Urinary bladder (tissue), 4 donors: ENCODE data around the gene BCAS3. TPM values are rescaled to one million over a fixed set of nuclear protein-coding genes. Genes with fewer than 3 reads are reported as not detected.
"Not testable (repeated sequence)": the region's sequence is repeated elsewhere in the genome, so short reads cannot be mapped to it uniquely, and the experiment has no call there.

Source experiments
- DNase-seq: peaks from one replicate; pipeline ENCODE4 v3.0.0-alpha.2; 2015; ENCODE audit errors: extremely low spot score
- H3K27ac ChIP-seq: one replicate; pipeline ENCODE4 v1.5.1; 2013; ENCODE audit warnings: low read depth, mild to moderate bottlenecking, moderate library complexity
- H3K36me3 ChIP-seq: one replicate; pipeline ENCODE4 v1.6.1; 2013; ENCODE audit warnings: mild to moderate bottlenecking, moderate library complexity; ENCODE audit not compliant: insufficient read depth
- H3K4me1 ChIP-seq: one replicate; pipeline ENCODE4 v1.6.1; 2013; ENCODE audit warnings: mild to moderate bottlenecking, moderate library complexity; ENCODE audit not compliant: insufficient read depth
- H3K4me3 ChIP-seq: one replicate; pipeline ENCODE4 v1.5.1; 2013; ENCODE audit warnings: low read depth, low read length
- WGBS: extraction: QIAGEN DNeasy Blood & Tissue Kit; methylation state at CpG from one replicate; pipeline ENCODE4 v1.1.7; 2013; 5-methylcytosine and 5-hydroxymethylcytosine counted together
- polyA plus RNA-seq: library from polyadenylated mRNA; stranded (reverse); fragments of 200-250 nt; gene quantifications from one replicate; pipeline ENCODE4 v1.2.3, GENCODE V29; 2013
- total RNA-seq: library from RNA; depleted of rRNA; stranded (reverse); fragments of >200 nt; gene quantifications from one replicate; pipeline ENCODE4 v1.2.3, GENCODE V29; 2014
- donor health status: healthy with polysubstance abuse.
- donor health status: healthy.

Gene BCAS3
- total and polyA plus RNA-seq, 2 donors: 17.6 to 72.4 TPM

DNA sequence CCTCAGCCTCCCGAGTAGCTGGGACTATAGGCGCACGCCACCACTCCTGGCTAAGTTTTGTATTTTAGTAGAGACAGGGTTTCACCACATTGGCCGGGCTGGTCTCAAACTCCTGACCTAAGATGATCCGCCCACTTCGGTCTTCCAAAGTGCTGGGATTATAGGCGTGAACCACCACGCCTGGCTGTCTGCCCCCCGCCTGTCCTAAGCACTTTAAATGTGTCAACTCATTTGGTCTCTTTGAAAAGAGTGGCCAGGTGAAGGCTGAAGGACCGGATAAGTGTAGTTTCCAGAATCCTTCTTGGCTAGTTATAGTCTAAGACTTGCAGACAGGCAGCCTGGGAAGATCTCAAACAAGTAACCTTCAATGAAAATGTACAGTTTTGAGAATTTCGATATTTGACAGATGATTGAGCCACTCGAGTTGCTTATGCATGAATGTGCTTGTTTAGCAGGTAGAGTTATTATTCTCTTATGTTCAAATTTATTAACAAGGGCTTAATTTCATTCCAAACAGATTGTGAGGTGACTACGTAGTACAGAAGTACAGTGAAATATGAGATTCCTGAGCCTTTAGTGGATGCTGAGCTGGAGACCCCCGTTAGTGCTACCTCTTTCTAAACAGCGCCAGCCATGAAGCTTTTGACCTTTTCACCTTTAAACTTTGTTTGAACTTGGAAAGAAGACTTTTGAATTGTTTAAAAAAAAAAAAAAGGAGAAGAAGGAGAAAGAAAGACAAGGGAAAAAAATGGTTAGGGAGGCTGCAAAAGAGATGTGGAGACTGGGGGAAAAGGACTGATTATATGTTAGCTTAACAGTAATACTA, 557.6 kb downstream of the BCAS3 start:
- WGBS: 64% methylated on average over 15 of the region's 15 CpGs
- Histone ChIP-seq H3K36me3 (no peaks in the 10 kb centered on the region), H3K4me3 (no peak overlapping the region), H3K27ac (no peak overlapping the region), H3K4me1 (no peaks in the 10 kb centered on the region)
- DNase-seq: no peak

DNA sequence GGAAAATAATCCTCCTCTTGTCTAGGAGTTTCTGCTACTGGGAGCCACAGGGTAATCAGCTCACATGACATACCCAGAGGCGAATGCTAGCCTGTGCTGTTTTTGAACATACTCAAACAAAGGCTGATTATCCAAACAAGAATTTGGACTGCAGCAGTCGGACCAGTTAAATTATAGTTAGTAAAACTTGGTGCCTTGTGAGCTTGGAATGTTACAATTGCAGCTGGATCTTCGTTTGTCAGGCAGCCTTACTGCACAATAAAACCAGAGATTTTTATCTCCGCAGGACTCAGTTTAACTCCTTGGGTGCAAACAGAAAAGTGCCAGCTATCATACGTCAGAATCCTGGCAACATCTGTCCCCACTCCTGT, 558.2 kb downstream of the BCAS3 start:
- no peak for DNase-seq

GRCh38 chr17:61237275-61237674, 559.6 kb downstream of the BCAS3 start:
- no peak overlapping the region for H3K27ac ChIP-seq
- DNase-seq: no peak
- no peaks in the 10 kb centered on the region for H3K4me1 ChIP-seq
- no peaks in the 10 kb centered on the region for H3K36me3 ChIP-seq
- H3K4me3 ChIP-seq: no peak overlapping the region
- 98% methylated on average over 7 of the region's 7 CpGs for WGBS

More for the DNA sequence above, 558.2 kb downstream of the BCAS3 start:
- Histone ChIP-seq H3K27ac (no peak overlapping the region), H3K36me3 (no peaks in the 10 kb centered on the region), H3K4me3 (no peak overlapping the region), H3K4me1 (no peaks in the 10 kb centered on the region)
- WGBS: 18% methylated on average over 5 of the region's 5 CpGs

- Histone ChIP-seq H3K4me3 (no peak overlapping the region), H3K27ac (no peak overlapping the region), H3K36me3 (no peaks in the 10 kb centered on the region), H3K4me1 (no peaks in the 10 kb centered on the region)
- WGBS: 70% methylated on average over 6 of the region's 6 CpGs
- no peak for DNase-seq
Measured at GRCh38 chr17:61238455-61238933, 560.8 kb downstream of the BCAS3 start.

- no peak for DNase-seq
- WGBS: 43% methylated on average over 2 of the region's 2 CpGs
- H3K4me1 ChIP-seq: no peaks in the 10 kb centered on the region
- no peak overlapping the region for H3K4me3 ChIP-seq
- H3K27ac ChIP-seq: no peak overlapping the region
- no peaks in the 10 kb centered on the region for H3K36me3 ChIP-seq
Measured at GRCh38 chr17:61239327-61239726, 561.7 kb downstream of the BCAS3 start.

DNA sequence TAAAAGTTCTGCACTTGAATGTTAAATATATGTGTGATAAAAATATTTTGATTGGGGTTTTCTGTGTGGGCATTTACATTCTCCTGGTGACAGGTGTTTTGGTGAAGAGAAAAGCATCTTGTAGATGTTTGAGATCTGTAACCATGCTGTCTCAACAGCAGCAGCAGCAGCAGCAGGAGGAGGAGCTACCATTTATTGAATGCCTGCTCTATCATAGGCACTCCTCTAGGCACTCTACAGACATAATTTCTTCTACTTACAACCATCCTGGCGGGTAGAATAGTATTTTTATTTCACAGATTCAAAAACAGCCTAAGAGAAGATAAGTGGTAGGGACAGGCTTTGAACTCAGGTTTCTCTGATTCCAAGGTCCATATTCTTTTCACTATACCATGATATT, 562.3 kb downstream of the BCAS3 start:
- Histone ChIP-seq H3K4me3 (no peak overlapping the region), H3K27ac (no peak overlapping the region), H3K4me1 (no peaks in the 10 kb centered on the region), H3K36me3 (no peaks in the 10 kb centered on the region)
- no peak for DNase-seq
- 91% methylated on average over 1 of the region's 1 CpG for WGBS

- H3K4me3 ChIP-seq: no peak overlapping the region
- WGBS: 91% methylated on average over 5 of the region's 5 CpGs
- no peak overlapping the region for H3K27ac ChIP-seq
Measured at GRCh38 chr17:61240851-61241468, 563.3 kb downstream of the BCAS3 start.

GRCh38 chr17:61244988-61245387, 567.3 kb downstream of the BCAS3 start:
- H3K4me3 ChIP-seq, H3K36me3 ChIP-seq, H3K4me1 ChIP-seq, H3K27ac ChIP-seq, DNase-seq: not testable (repeated sequence)
- 83% methylated on average over 8 of the region's 8 CpGs for WGBS

More at GRCh38 chr17:61240851-61241468, 563.3 kb downstream of the BCAS3 start:
- Histone ChIP-seq H3K4me1 (no peaks in the 10 kb centered on the region), H3K36me3 (no peaks in the 10 kb centered on the region)
- DNase-seq: no peak

DNA sequence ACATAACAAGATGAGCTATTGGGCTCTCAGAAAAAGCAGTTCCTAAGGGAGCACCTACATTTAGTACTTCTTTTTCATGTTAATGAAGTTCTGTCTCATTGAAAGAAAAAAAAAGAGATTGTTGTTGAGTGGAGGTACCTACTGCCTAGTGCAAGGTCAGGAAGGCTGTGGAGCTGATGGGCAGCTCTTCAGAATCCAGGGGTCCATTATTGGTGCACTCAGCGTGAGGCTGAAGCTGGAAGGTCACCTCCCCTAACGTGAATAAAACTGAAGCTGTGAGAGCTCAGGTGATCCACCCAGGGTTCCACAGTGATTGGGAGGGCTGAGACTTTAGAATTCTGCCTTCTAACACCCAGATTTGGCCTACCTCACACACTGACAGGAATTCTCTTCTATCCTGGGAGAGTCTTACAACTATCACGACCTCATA, 568.1 kb downstream of the BCAS3 start:
- Histone ChIP-seq H3K4me3 (no peak overlapping the region), H3K27ac (no peak overlapping the region), H3K36me3 (no peaks in the 10 kb centered on the region), H3K4me1 (no peaks in the 10 kb centered on the region)
- WGBS: 96% methylated on average over 3 of the region's 3 CpGs
- no peak for DNase-seq

DNA sequence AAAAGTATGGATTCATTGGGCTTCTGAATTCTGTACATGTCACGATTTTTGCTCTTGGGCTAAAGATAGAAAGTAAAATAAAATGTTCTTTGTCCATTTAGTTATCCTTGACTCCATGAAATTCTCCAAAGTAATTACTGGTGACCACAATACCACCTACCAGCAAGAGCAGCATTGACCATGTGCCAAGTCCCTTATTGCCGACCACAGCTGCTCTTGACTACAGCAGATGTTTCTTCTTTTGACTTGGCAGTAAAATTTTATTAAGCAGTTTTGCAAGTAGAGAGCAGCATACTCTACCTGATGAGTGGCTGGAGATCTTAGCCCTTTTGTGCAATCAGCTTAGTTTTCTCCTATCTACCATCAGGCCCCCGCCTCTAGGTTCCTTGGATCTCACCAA, 569.8 kb downstream of the BCAS3 start:
- Histone ChIP-seq H3K27ac (no peak overlapping the region), H3K36me3 (no peaks in the 10 kb centered on the region), H3K4me3 (no peak overlapping the region), H3K4me1 (no peaks in the 10 kb centered on the region)
- WGBS: 55% methylated on average over 3 of the region's 3 CpGs
- no peak for DNase-seq

GRCh38 chr17:61248399-61248798, 570.7 kb downstream of the BCAS3 start:
- no peak overlapping the region for H3K4me3 ChIP-seq
- H3K4me1 ChIP-seq: no peaks in the 10 kb centered on the region
- H3K27ac ChIP-seq: no peak overlapping the region
- no peak for DNase-seq
- H3K36me3 ChIP-seq: no peaks in the 10 kb centered on the region
- 91% methylated on average over 2 of the region's 2 CpGs for WGBS

- no peak for DNase-seq
- Histone ChIP-seq H3K27ac (peak overlapping the region; percentile 50), H3K36me3 (no peaks in the 10 kb centered on the region), H3K4me1 (no peaks in the 10 kb centered on the region), H3K4me3 (no peak overlapping the region)
- 61% methylated on average over 4 of the region's 4 CpGs for WGBS
Measured at GRCh38 chr17:61249649-61250299, 572.1 kb downstream of the BCAS3 start.

DNA sequence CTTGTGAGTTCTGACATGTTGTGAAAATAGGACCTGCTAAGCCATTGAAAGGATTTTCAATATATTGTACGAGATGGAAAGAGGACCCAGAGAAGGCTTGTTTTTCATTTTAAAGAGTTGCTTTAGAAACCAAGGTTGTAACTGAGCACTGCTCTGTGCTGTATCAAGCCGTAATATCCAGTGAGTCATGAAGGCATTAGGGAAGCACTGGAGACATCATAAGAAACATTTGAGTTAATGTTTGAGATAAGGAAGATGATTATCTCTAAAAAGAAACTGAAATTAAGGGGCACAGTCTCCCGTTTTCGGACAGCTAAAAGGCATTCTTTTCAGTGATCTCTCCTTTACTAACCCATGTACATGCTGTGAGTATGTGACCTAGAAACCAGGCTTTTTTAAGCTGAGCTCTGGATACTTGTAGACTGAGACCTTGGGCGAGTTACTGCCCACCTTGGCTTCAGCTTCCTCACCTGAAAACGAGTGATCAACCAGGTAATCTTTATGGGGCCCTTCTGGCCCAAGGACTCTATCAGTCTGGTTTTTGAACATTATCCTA, 572.8 kb downstream of the BCAS3 start:
- Histone ChIP-seq H3K27ac (peak overlapping the region; percentile 75), H3K36me3 (no peaks in the 10 kb centered on the region), H3K4me1 (no peaks in the 10 kb centered on the region), H3K4me3 (no peak overlapping the region)
- 41% methylated on average over 6 of the region's 6 CpGs for WGBS
- no peak for DNase-seq
